ENCODE results near the gene GPC3.

GRCh38 chrX:133493366-133493765, 492.0 kb downstream of the GPC3 start:
- TF ChIP-seq POLR2A (IDR thresholded peaks at IDR 0.05) = no peak
- no peak for TF ChIP-seq POLR2AphosphoS5 (IDR thresholded peaks at IDR 0.05)
- TF ChIP-seq CTCF (IDR thresholded peaks at IDR 0.05) = no peak
- no peak for TF ChIP-seq EP300 (IDR thresholded peaks at IDR 0.05)
